ENCODE measurements around the gene SPAG4.
A peak's percentile ranks its signal among the peaks of the same experiment; 100 is the strongest.

Gene SPAG4, protein sequence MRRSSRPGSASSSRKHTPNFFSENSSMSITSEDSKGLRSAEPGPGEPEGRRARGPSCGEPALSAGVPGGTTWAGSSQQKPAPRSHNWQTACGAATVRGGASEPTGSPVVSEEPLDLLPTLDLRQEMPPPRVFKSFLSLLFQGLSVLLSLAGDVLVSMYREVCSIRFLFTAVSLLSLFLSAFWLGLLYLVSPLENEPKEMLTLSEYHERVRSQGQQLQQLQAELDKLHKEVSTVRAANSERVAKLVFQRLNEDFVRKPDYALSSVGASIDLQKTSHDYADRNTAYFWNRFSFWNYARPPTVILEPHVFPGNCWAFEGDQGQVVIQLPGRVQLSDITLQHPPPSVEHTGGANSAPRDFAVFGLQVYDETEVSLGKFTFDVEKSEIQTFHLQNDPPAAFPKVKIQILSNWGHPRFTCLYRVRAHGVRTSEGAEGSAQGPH

DNA sequence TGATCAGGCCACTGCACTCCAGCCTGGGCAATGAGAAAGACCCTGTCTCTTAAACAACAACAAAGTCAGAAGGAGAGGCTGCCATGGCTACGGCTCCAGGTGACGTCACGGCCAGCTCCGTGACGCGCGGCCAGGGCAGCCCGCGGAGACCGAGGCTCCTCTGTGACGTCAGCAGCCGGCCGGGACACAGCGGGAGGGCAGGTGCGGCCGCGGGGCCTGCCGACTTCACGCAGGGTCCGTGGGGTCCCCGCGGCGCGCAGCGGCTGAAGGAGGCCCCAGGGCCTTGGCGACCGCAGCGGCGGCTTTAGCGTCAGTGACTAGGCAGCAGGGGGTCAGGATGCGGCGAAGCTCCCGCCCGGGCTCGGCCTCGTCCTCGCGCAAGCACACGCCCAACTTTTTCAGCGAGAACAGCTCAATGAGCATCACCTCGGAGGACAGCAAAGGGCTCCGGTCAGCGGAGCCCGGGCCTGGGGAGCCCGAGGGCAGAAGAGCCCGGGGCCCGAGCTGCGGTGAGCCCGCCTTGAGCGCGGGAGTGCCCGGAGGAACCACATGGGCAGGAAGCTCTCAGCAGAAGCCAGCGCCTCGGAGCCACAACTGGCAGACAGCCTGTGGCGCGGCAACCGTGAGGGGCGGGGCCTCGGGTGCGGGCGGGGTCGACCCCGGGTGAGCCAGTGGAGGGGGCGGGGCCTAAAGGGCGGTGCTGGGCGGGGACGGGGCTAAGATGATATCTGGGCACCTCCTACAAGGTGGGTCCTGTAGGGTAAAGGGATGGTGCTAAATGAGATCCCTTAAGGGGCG lies at the start of gene SPAG4:
Gene SPAG4 (plus strand): TSS at position 163 of the 798 bp plus-strand sequence. CDS start 175 bp downstream, at position 338.
- H3K4me1 ChIP-seq (ENCODE audit: control insufficient read depth in 1 of 2, insufficient read depth in 1 of 2, low read depth in 1 of 2, low read length in 1 of 2), result peaks cover 45 to 51% of the 10 kb centered on the region in 2 experiments
- H3K4me3 ChIP-seq (ENCODE audit: low read depth in 1 of 2, low read length in 1 of 2), result peak within 1 kb of the TSS; percentile 81 to 85

DNA sequence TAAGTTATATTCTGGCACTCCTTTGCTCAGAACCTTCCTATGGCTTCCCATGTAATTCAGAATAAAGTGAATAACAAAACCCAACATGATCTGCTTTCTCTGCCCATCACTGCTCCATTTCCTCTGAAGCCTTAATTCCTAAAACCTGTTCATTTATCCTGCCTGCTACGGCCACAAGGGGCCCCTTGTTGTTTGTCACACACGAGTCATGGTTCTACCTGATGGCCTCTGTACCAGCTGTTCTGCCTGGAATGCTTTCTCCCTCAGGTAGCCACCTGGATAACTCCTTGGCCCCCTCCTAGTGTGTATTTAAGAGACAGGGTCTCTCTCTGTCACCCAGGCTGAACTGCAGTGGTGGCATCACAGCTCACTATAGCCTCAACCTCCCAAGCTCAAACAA lies 47.0 kb upstream of the SPAG4 start:
- Histone ChIP-seq H3K27me3 (no peaks in the 10 kb centered on the region), H3K9me3 (no peaks in the 10 kb centered on the region), H3K4me1 (ENCODE audit: control insufficient read depth in 1 of 2, insufficient read depth in 1 of 2, low read depth in 1 of 2, low read length in 1 of 2) (no peaks in the 10 kb centered on the region), H3K36me3 (no peaks in the 10 kb centered on the region), H3K4me3 (ENCODE audit: low read depth in 1 of 2, low read length in 1 of 2) (no peak overlapping the region), H3K27ac (no peak overlapping the region)
- TF ChIP-seq, protein P1, sequence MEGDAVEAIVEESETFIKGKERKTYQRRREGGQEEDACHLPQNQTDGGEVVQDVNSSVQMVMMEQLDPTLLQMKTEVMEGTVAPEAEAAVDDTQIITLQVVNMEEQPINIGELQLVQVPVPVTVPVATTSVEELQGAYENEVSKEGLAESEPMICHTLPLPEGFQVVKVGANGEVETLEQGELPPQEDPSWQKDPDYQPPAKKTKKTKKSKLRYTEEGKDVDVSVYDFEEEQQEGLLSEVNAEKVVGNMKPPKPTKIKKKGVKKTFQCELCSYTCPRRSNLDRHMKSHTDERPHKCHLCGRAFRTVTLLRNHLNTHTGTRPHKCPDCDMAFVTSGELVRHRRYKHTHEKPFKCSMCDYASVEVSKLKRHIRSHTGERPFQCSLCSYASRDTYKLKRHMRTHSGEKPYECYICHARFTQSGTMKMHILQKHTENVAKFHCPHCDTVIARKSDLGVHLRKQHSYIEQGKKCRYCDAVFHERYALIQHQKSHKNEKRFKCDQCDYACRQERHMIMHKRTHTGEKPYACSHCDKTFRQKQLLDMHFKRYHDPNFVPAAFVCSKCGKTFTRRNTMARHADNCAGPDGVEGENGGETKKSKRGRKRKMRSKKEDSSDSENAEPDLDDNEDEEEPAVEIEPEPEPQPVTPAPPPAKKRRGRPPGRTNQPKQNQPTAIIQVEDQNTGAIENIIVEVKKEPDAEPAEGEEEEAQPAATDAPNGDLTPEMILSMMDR (IDR thresholded peaks at IDR 0.05), result no peak

More for the DNA sequence above, at the start of gene SPAG4:
- no peaks in the 10 kb centered on the region for H3K36me3 ChIP-seq
- H3K9me3 ChIP-seq, result no peaks in the 10 kb centered on the region
- peaks cover 16% of the 10 kb centered on the region for H3K27me3 ChIP-seq
- H3K27ac ChIP-seq, result peak within 1 kb of the TSS; percentile 96
- TF ChIP-seq, protein P1 (IDR thresholded peaks at IDR 0.05), result peak; percentile 49

DNA sequence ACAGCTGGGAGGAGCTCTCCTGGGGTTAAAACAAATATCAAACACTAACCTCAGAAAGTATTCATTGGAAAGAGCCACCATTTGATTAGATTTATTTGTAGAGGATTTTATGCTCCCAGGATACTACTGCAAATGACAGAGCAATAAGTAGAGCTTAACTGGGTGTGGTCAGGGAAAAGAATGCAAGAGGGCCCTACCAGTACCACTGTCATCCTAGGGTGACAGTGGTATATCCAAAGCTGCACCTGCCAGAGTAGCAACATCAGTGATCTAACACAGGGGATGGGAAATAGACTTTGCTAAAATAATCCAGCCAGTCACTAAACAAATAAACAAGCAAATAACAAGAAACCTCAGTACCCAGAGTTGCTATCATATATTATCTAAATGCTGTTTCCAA lies 44.1 kb upstream of the SPAG4 start:
- H3K27ac ChIP-seq, result no peak overlapping the region
- H3K36me3 ChIP-seq, result no peaks in the 10 kb centered on the region
- H3K4me1 ChIP-seq (ENCODE audit: control insufficient read depth in 1 of 2, insufficient read depth in 1 of 2, low read depth in 1 of 2, low read length in 1 of 2), result no peaks in the 10 kb centered on the region
- TF ChIP-seq, protein P1 (IDR thresholded peaks at IDR 0.05), result no peak
- no peak overlapping the region for H3K4me3 ChIP-seq (ENCODE audit: low read depth in 1 of 2, low read length in 1 of 2)
- H3K9me3 ChIP-seq, result no peaks in the 10 kb centered on the region
- peaks cover 5% of the 10 kb centered on the region for H3K27me3 ChIP-seq

DNA sequence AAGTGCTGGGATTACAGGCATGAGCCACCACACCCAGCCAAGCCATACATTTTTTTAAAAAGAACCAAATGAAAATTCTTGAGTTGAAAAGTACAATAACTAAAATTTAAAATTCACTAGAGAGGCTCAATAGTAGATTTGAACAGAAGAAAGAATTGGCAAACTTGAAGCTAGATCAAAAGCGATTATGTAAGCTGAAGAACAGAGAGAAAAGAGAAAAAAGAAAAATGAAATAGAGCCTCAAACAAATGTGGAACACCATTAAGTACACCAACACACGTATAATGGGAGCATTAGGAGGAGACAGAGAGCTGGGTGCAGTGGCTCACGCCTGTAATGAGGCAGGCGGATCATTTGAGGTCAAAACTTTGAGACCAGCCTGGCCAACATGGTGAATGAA lies 42.8 kb upstream of the SPAG4 start:
- Histone ChIP-seq H3K4me3 (ENCODE audit: low read depth in 1 of 2, low read length in 1 of 2) (no peak overlapping the region), H3K4me1 (ENCODE audit: control insufficient read depth in 1 of 2, insufficient read depth in 1 of 2, low read depth in 1 of 2, low read length in 1 of 2) (no peaks in the 10 kb centered on the region)
- TF ChIP-seq, protein P1 (IDR thresholded peaks at IDR 0.05), result no peak

DNA sequence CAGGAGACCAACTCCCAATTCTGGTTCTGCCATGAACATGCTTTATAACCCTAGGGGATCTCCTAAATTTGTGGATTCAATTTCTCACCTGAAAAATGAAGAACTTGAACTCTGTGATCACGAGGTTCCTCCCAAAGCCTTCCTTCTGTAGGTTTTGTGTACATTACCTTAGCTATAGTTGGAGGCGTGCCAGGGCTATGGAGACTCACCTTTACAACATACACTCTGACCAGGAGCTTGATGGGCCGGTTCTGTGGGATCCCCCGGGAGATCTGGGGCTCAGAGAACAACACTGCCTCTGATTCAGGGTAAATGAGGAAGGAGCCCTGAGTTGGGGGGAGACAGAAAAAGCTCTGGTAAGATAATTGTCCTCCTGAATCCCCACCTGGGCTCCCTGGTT lies 39.7 kb upstream of the SPAG4 start:
- H3K27me3 ChIP-seq, result peaks cover 5% of the 10 kb centered on the region
- H3K36me3 ChIP-seq, result no peaks in the 10 kb centered on the region
- H3K4me3 ChIP-seq (ENCODE audit: low read depth in 1 of 2, low read length in 1 of 2), result no peak overlapping the region
- H3K27ac ChIP-seq, result no peak overlapping the region
- no peaks in the 10 kb centered on the region for H3K9me3 ChIP-seq
- TF ChIP-seq, protein P1 (IDR thresholded peaks at IDR 0.05), result no peak
- no peaks in the 10 kb centered on the region for H3K4me1 ChIP-seq (ENCODE audit: control insufficient read depth in 1 of 2, insufficient read depth in 1 of 2, low read depth in 1 of 2, low read length in 1 of 2)

More for the DNA sequence above, 42.8 kb upstream of the SPAG4 start:
- Histone ChIP-seq H3K27ac (no peak overlapping the region), H3K27me3 (peaks cover 5% of the 10 kb centered on the region), H3K9me3 (no peaks in the 10 kb centered on the region), H3K36me3 (no peaks in the 10 kb centered on the region)
